ENCODE measurements around the gene OPN4.

The OPN4 gene

DNA sequence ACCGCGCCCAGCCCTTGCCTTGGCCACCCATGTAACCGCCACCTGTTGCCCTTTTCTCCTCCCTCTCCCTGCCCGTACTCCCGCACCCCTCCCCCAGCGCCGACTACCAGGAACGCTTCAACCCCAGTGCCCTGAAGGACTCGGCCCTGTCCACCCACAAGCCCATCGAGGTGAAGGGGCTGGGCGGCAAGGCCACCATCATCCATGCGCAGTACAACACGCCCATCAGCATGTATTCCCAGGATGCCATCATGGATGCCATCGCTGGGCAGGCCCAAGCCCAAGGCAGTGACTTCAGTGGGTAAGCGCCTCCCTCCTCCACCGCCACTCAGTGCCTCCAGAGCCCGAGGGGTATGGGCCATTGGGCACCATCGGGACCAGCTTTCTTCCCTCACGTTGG is 32.6 kb downstream of the OPN4 start:
- H3K4me3 ChIP-seq (ENCODE audit: low read depth, low read length) = no peak overlapping the region
- DNase-seq (ENCODE audit: low read depth) = no peak
- TF ChIP-seq POLR2A (IDR thresholded peaks at IDR 0.05; ENCODE audit: extremely low read depth, insufficient read length) = no peak

- no peak for TF ChIP-seq MYC (IDR thresholded peaks at IDR 0.05; ENCODE audit: low read depth, low read length)
- TF ChIP-seq POLR2A (IDR thresholded peaks at IDR 0.05; ENCODE audit: extremely low read depth, insufficient read length) = no peak
- TF ChIP-seq CTCF (IDR thresholded peaks at IDR 0.05; ENCODE audit: low read depth, low read length) = no peak
- TF ChIP-seq, protein P1, sequence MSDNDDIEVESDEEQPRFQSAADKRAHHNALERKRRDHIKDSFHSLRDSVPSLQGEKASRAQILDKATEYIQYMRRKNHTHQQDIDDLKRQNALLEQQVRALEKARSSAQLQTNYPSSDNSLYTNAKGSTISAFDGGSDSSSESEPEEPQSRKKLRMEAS (IDR thresholded peaks at IDR 0.05; ENCODE audit: low read depth, low read length) = no peak
- DNase-seq (ENCODE audit: low read depth) = no peak
- no peak overlapping the region for H3K4me3 ChIP-seq (ENCODE audit: low read depth, low read length)
These were observed 33.4 kb downstream of the OPN4 start for GRCh38 chr10:86687750-86688149.

- peak; percentile 84 for DNase-seq (ENCODE audit: low read depth)
- TF ChIP-seq CTCF (IDR thresholded peaks at IDR 0.05; ENCODE audit: low read depth, low read length) (peak; percentile 86), POLR2A (IDR thresholded peaks at IDR 0.05; ENCODE audit: extremely low read depth, insufficient read length) (no peak), MYC (IDR thresholded peaks at IDR 0.05; ENCODE audit: low read depth, low read length) (no peak)
- TF ChIP-seq, protein P1 (IDR thresholded peaks at IDR 0.05; ENCODE audit: low read depth, low read length) = peak; percentile 42; the same call in 1 of the 2 replicates
- no peak overlapping the region for H3K4me3 ChIP-seq (ENCODE audit: low read depth, low read length)
These were observed 34.1 kb downstream of the OPN4 start for GRCh38 chr10:86688398-86688921.

- DNase-seq (ENCODE audit: low read depth) = no peak
- no peak overlapping the region for H3K4me3 ChIP-seq (ENCODE audit: low read depth, low read length)
- no peak for TF ChIP-seq POLR2A (IDR thresholded peaks at IDR 0.05; ENCODE audit: extremely low read depth, insufficient read length)
- no peak for TF ChIP-seq CTCF (IDR thresholded peaks at IDR 0.05; ENCODE audit: low read depth, low read length)
- TF ChIP-seq, protein P1 (IDR thresholded peaks at IDR 0.05; ENCODE audit: low read depth, low read length) = no peak
- no peak for TF ChIP-seq MYC (IDR thresholded peaks at IDR 0.05; ENCODE audit: low read depth, low read length)
These were observed 34.8 kb downstream of the OPN4 start for GRCh38 chr10:86689146-86689545.

GRCh38 chr10:86690231-86690630 is 35.9 kb downstream of the OPN4 start:
- no peak for DNase-seq (ENCODE audit: low read depth)
- H3K4me3 ChIP-seq (ENCODE audit: low read depth, low read length) = no peak overlapping the region
- TF ChIP-seq POLR2A (IDR thresholded peaks at IDR 0.05; ENCODE audit: extremely low read depth, insufficient read length) (no peak), MYC (IDR thresholded peaks at IDR 0.05; ENCODE audit: low read depth, low read length) (no peak), CTCF (IDR thresholded peaks at IDR 0.05; ENCODE audit: low read depth, low read length) (no peak)
- TF ChIP-seq, protein P1 (IDR thresholded peaks at IDR 0.05; ENCODE audit: low read depth, low read length) = no peak

- H3K4me3 ChIP-seq (ENCODE audit: low read depth, low read length) = no peak overlapping the region
- TF ChIP-seq, protein P1 (IDR thresholded peaks at IDR 0.05; ENCODE audit: low read depth, low read length) = no peak
- TF ChIP-seq POLR2A (IDR thresholded peaks at IDR 0.05; ENCODE audit: extremely low read depth, insufficient read length) (no peak), MYC (IDR thresholded peaks at IDR 0.05; ENCODE audit: low read depth, low read length) (no peak), CTCF (IDR thresholded peaks at IDR 0.05; ENCODE audit: low read depth, low read length) (no peak)
- no peak for DNase-seq (ENCODE audit: low read depth)
These were observed 36.3 kb downstream of the OPN4 start for GRCh38 chr10:86690657-86691084.
